GF-D8 (cell line): ENCODE data around the gene PPP1CC.
"Not testable (repeated sequence)": the region's sequence is repeated elsewhere in the genome, so short reads cannot be mapped to it uniquely, and the experiment has no call there.

ENCODE experiments used
- DNase-seq: peaks from one replicate; lab custom pipeline; 2025; lab: John Stamatoyannopoulos, UW

The PPP1CC gene

GRCh38 chr12:110742718-110743570 lies at the start of gene PPP1CC:
Gene PPP1CC, minus strand, starts transcription at chr12:110742891. Its CDS starts 184 bp downstream, at chr12:110742707.
- peak; percentile 91 for DNase-seq

- no peak for DNase-seq
Observed at GRCh38 chr12:110791589-110791988, 48.9 kb upstream of the PPP1CC start.

GRCh38 chr12:110790301-110790700 lies 47.6 kb upstream of the PPP1CC start:
- DNase-seq: no peak

DNA sequence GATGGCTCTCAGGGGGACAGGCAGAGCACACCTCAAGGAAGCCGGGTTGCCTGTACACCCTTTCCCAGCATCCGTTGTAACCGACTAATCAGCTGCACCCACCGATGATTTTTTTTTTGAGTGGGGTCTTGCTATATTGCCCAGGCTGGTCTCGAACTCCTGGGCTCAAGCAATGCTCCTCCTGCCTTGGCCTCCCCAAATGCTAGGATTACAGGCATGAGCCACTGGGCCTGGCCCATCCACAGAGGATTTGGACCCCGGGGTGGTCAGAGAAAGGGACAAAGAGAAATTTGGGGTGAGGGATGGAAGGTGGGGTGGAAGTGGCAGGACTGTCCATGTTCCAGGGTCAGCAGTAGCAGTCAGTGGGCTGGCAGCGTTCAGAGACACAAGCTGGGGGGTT lies 43.3 kb upstream of the PPP1CC start:
- DNase-seq: no peak

DNA sequence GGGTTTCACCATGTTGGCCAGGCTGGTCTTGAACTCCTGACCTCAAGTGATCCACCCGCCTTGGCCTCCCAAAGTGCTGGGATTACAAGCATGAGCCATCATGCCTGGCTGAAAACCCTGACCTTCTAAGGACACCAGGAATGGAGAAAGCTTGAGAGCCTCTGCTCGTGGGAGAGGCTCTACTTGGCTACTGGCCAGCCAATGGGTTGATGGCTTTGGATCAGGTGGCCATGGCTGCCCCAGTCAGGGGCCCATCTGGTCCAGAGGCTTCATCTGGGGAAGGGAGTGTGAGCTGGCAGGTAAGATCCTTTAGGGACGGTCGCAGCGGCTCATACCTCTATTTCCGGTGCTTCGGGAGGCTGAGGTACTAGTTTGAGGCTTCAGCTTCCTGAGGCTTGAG lies 42.5 kb upstream of the PPP1CC start:
- no peak for DNase-seq

GRCh38 chr12:110782922-110783321 lies 40.2 kb upstream of the PPP1CC start:
- no peak for DNase-seq

GRCh38 chr12:110782094-110782493 lies 39.4 kb upstream of the PPP1CC start:
- no peak for DNase-seq

DNA sequence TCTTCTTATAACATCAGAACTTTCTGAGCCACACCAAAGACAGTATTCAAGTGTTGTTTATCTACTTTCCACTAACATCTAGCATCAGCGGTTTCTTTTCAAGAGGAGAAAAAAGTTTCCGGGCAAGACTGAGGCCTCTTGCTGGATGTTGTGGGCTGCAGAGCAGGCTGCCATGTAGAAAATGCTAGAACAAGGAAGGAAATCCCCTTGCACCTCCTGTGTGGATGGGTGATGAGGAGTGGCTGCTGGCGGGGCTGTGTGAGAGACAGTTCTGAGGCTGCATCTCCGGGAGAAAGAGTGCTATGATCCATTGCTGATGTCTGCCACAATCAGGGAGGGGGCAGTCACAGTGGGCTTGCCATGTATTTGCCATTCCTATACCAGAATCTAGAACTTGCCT lies 37.8 kb upstream of the PPP1CC start:
- DNase-seq: no peak

GRCh38 chr12:110778833-110779577 lies 36.3 kb upstream of the PPP1CC start:
- peak; percentile 30 for DNase-seq

GRCh38 chr12:110776410-110776809 lies 33.7 kb upstream of the PPP1CC start:
- no peak for DNase-seq

DNA sequence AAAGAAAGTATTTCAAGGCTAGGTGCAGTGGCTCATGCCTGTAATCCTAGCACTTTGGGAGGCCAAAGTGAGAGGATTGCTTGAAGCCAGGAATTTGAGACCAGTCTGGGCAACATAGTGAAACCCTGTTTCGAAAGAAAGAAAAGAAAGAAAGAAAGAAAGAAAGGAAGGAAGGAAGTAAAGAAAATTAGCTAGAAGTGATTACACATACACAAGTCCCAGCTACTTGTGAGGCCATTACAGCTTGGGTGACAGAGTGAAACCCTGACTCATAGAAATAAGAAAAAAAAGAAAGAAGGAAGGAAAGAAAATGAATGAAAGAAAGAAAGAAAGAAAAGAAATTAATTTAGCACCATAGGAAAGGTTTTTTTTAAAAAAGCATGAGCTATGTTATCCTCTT lies 33.3 kb upstream of the PPP1CC start:
- no peak for DNase-seq

- no peak for DNase-seq
Observed at GRCh38 chr12:110774824-110775223, 32.1 kb upstream of the PPP1CC start.

DNA sequence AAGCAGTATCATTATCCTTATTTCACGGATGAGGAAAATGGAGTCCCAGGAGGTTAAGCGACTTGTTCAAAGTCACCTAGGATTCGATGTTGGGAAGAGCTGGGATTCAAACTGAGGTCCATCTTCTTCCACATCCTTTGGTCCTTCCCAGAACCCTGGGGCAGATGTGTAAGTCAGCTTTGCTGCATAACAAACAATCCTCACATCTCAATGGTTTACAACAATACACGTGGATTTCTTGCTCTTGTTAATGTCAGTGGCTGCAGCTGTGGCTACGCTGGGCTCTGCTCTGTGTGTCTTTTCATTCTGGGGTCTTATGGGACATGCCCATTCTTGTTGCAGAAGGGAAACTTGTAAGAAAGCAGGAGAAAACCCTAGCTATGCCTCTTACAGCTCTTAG lies 26.3 kb upstream of the PPP1CC start:
- DNase-seq: no peak

- DNase-seq: no peak
Observed at GRCh38 chr12:110767863-110768262, 25.2 kb upstream of the PPP1CC start.

DNA sequence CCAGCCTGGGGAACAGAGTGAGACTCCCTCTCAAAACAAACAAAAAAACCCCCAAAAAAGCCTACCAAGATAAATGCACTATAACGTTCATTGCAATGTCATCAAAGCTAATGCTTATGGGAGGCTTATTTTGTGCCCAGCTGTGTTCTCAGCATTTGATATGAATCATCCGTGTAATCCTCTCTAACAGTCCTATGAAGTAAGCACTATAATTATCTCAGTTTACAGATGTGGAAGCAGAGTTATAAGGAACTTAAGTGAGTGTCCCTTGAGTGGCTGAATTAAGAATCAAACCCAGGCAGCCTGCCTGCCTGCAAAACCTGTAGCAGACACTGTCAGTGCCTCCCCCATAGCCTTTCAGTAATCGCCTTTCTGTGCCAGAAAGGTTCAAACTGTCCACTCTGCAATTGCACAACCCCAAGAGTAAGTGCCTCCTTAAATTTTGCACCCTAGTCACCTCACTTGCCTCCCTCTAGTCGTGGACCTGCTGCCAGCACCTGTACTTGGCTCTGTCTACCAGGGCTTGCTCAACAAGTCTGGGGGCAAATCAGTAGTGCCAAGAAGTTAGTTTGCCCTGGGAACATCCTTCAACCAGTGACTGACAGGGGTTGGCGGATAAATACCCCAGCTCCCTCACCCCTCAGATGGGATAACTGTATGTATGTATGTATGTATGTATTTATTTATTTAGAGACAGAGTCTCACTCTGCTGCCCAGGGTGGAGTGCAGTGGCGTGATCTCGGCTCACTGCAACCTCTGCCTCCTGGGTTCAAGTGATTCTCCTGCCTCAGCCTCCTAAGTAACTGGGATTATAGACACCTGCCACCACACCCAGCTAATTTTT lies 23.8 kb upstream of the PPP1CC start:
- no peak for DNase-seq

GRCh38 chr12:110765572-110765971 lies 22.9 kb upstream of the PPP1CC start:
- DNase-seq: not testable (repeated sequence)

- no peak for DNase-seq
Observed at GRCh38 chr12:110765111-110765510, 22.4 kb upstream of the PPP1CC start.

DNA sequence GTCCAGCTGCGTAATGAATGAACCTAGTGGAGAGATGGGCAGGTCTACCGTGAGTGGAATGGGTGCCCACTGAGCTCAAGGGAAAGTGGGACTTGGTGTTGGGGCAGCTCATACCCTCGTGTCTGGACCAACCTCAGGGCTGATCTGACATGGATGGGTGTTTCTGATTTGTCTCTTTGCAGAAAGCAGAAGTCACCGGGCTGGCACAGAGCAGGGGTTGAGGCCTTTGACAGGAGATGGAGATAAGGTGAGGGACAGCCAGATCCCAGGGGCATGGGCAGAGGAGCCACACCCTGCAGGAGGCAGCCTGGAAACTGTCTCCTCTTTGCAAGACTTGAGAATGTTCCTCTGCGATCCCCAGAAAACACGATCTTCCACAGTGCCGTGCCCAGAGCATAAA lies 20.9 kb upstream of the PPP1CC start:
- no peak for DNase-seq

DNA sequence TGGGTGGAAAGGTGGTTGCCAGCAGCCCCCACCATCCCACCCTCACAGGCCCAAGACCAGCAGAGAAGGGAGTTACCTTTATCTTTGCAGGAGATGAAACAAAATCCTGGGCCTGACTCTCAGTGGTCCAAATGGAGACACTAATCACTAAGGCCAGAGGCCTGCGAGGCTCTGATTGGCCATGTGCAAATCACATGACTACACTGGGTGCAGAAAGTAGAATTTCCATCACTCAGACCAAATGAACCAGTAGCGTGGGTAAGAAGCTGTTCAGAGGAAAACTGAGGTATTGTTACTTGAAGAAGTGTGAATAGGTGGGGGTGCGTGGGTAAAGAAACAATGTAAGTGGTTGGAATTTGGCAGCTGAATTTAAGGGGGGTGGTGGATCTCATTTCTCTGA lies 20.2 kb upstream of the PPP1CC start:
- DNase-seq: no peak

GRCh38 chr12:110760204-110760609 lies 17.5 kb upstream of the PPP1CC start:
- DNase-seq: no peak

DNA sequence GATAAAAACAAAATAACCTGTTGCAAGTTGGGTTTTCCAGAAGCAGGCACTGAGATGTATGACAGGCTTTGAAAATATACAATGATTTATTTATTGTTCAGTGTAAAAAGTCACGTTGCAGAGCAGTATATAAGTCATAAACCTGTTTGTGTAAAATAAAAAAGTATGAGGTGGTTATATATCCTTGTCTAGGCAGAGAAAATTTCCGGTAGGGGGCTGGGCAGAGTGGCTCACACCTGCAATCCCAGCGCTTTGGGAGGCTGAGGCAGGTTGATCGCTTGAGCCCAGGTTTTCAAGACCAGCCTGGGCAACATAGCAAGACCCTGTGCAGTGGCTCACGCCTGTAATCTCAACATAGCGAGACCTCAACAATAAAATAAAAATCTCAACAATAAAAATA lies 16.2 kb upstream of the PPP1CC start:
- DNase-seq: no peak

- DNase-seq: no peak
Observed at GRCh38 chr12:110756611-110757010, 13.9 kb upstream of the PPP1CC start.
